Tibial nerve (tissue), 4 donors: ENCODE data around the gene KCNMA1. TPM values are rescaled to one million over a fixed set of nuclear protein-coding genes. Genes with fewer than 3 reads are reported as not detected.
A peak's percentile ranks its signal among the peaks of the same experiment; 100 is the strongest.

Source experiments
- DNase-seq, 2 donors: peaks; one replicate each; pipeline ENCODE4 v3.0.0-alpha.2; 2019; ENCODE audit warnings: low spot score in 2 of 2
- H3K27ac ChIP-seq, 4 donors: fragments of 200-600 bp; sonication (generic) in 3 of 4; one replicate each; pipeline ENCODE4 v1.5.1; 2017 to 2019; ENCODE audit warnings: mild to moderate bottlenecking in 1 of 4
- H3K27me3 ChIP-seq, 2 donors: fragments of 200-600 bp; sonication (generic) in 1 of 2; one replicate each; pipeline versions ENCODE4 v1.5.1 to v1.6.0; 2017 to 2019
- H3K36me3 ChIP-seq, 3 donors: fragments of 200-600 bp; sonication (generic); one replicate each; pipeline ENCODE4 v1.5.1; 2018 to 2019
- H3K4me1 ChIP-seq, 4 donors: fragments of 200-600 bp; sonication (generic) in 3 of 4; one replicate each; pipeline ENCODE4 v1.5.1; 2017 to 2019
- H3K4me3 ChIP-seq, 4 donors: fragments of 200-600 bp; sonication (generic) in 3 of 4; one replicate each; pipeline ENCODE4 v1.5.1; 2017 to 2019; ENCODE audit warnings: mild to moderate bottlenecking in 1 of 4, moderate library complexity in 1 of 4
- H3K9me3 ChIP-seq, 4 donors: fragments of 200-600 bp; sonication (generic) in 3 of 4; one replicate each; pipeline ENCODE4 v1.5.1; 2017 to 2019
- CTCF ChIP-seq, 5 experiments: fragments of 200-600 bp in 3 of 5; fragments of 450-650 bp in 2 of 5; sonication (generic) in 3 of 5; IDR thresholded peaks; one replicate each; pipeline ENCODE4 v1.5.1; 2016 to 2019; ENCODE audit warnings: antibody characterized with exemption in 5 of 5, mild to moderate bottlenecking in 3 of 5, moderate library complexity in 2 of 5
- EP300 ChIP-seq, 2 donors: sonication (generic); formaldehyde crosslinking; IDR thresholded peaks; one replicate each; pipeline ENCODE4 v1.6.1; 2017; ENCODE audit warnings: antibody characterized with exemption in 2 of 2, mild to moderate bottlenecking in 1 of 2
- POLR2A ChIP-seq, 2 donors: fragments of 450-650 bp; IDR thresholded peaks; one replicate each; pipeline ENCODE4 v1.6.1; 2017; ENCODE audit warnings: antibody characterized with exemption in 2 of 2, mild to moderate bottlenecking in 2 of 2, moderate library complexity in 2 of 2
- WGBS, 2 donors: methylation state at CpG; one replicate each; pipeline ENCODE4 v1.1.5; 2018; 5-methylcytosine and 5-hydroxymethylcytosine counted together
- total RNA-seq, 4 donors: library from RNA; depleted of rRNA; stranded (reverse); fragments of >200 nt; gene quantifications; one replicate each; pipeline ENCODE4 v1.1.0, GENCODE V29; 2016

KCNMA1 gene
- total RNA-seq, 4 donors from 2014 or later: 10.2 to 19.9 (median 13.7) TPM

DNA sequence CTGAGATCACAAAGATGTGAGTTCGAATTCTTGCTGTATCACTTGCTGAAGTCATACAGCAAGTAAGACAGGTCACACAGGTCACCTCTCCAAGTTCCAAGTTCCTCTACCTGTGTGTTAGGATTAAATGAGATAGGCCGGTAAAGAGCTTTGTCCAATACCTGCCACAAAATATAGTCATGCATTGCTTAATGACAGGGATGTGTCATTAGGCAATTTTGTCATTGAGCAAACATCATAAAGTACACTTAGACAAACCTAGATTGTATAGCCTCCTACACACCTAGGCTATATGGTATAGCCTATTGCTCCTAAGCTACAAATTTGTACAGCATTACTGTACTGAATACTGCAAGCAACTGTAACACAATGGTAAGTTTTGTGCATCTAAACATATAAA is 469.4 kb downstream of the KCNMA1 start:
- no peaks in the 10 kb centered on the region for H3K27me3 ChIP-seq
- no peaks in the 10 kb centered on the region for H3K36me3 ChIP-seq
- no peak overlapping the region for H3K4me3 ChIP-seq
- TF ChIP-seq EP300 (IDR thresholded peaks at IDR 0.05) (no peak), CTCF (IDR thresholded peaks at IDR 0.05) (no peak), POLR2A (IDR thresholded peaks at IDR 0.05) (no peak)
- no peak overlapping the region for H3K27ac ChIP-seq
- no peak for DNase-seq
- H3K9me3 ChIP-seq: no peaks in the 10 kb centered on the region
- peaks cover 0 to 8% (median 2%) of the 10 kb centered on the region in 4 donors for H3K4me1 ChIP-seq
- WGBS, 2 donors: 93 to 98% methylated on average over 2 of the region's 2 CpGs

- Histone ChIP-seq H3K4me3 (no peak overlapping the region), H3K9me3 (no peaks in the 10 kb centered on the region), H3K36me3 (no peaks in the 10 kb centered on the region), H3K27ac (peak overlapping the region in 1 of 4 donors; percentile 44), H3K27me3 (no peaks in the 10 kb centered on the region), H3K4me1 (peaks cover 0 to 19% (median 2%) of the 10 kb centered on the region in 4 donors)
- 16 to 20% methylated on average over 13 of the region's 13 CpGs for WGBS, 2 donors
- peak in 1 of 2 donors; percentile 65 for DNase-seq
- TF ChIP-seq CTCF (IDR thresholded peaks at IDR 0.05) (peak; percentile 65 to 77 (median 71)), POLR2A (IDR thresholded peaks at IDR 0.05) (no peak)
Observed at GRCh38 chr10:77165445-77166208, 472.0 kb downstream of the KCNMA1 start.

- no peaks in the 10 kb centered on the region for H3K27me3 ChIP-seq
- H3K9me3 ChIP-seq: no peaks in the 10 kb centered on the region
- H3K36me3 ChIP-seq: no peaks in the 10 kb centered on the region
- H3K4me3 ChIP-seq: no peak overlapping the region
- DNase-seq: no peak
- peaks cover 0 to 21% (median 2%) of the 10 kb centered on the region in 4 donors for H3K4me1 ChIP-seq
- WGBS, 2 donors: 39 to 47% methylated on average over 5 of the region's 5 CpGs
- TF ChIP-seq POLR2A (IDR thresholded peaks at IDR 0.05): no peak
- no peak for TF ChIP-seq CTCF (IDR thresholded peaks at IDR 0.05)
- TF ChIP-seq EP300 (IDR thresholded peaks at IDR 0.05): no peak
- peak overlapping the region in 1 of 4 donors; percentile 32 for H3K27ac ChIP-seq
Observed at GRCh38 chr10:77164616-77165311, 472.8 kb downstream of the KCNMA1 start.

DNA sequence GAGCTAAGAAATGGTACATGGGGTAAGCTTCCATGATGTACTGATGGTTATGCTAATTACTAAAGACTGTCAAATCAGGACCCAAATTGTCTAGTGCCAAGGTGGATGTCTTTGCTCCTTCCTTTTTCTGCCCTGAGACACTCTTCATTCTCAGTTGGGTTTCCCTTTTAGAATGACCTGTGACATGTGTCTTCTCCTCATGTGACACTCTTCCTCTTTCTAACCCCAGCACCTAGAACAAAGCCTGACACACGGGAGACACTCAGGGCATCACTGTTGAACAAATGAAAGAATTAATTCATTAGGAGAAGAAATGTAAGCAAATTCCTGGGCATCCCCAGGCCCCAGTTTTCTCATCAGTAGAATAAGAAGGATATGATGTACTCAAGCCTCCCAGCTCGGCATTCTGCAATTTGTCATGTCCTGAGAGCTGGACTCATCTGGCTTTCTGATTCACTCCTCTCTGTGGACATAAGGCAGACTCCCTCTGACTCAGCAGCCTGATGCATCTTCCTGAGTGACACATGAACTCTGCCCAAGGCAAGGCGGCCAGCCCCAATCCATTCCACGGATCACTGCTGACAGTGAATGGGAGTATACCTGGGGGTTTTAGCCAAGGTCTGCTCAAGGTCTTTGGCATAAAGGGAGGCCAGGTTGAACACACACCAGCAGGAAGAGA is 473.8 kb downstream of the KCNMA1 start:
- Histone ChIP-seq H3K36me3 (no peaks in the 10 kb centered on the region), H3K27ac (no peak overlapping the region)
- 70 to 77% methylated on average over 4 of the region's 4 CpGs for WGBS, 2 donors

GRCh38 chr10:77162697-77163096 is 474.9 kb downstream of the KCNMA1 start:
- Histone ChIP-seq H3K27me3 (no peaks in the 10 kb centered on the region), H3K4me3 (no peak overlapping the region), H3K4me1 (peaks cover 0 to 30% (median 4%) of the 10 kb centered on the region in 4 donors), H3K36me3 (no peaks in the 10 kb centered on the region), H3K9me3 (no peaks in the 10 kb centered on the region), H3K27ac (no peak overlapping the region)
- no peak for DNase-seq
- TF ChIP-seq EP300 (IDR thresholded peaks at IDR 0.05) (no peak), POLR2A (IDR thresholded peaks at IDR 0.05) (no peak), CTCF (IDR thresholded peaks at IDR 0.05) (no peak)
- WGBS, 2 donors: 87 to 90% methylated on average over 4 of the region's 4 CpGs

More for the DNA sequence above, 473.8 kb downstream of the KCNMA1 start:
- Histone ChIP-seq H3K4me3 (no peak overlapping the region), H3K9me3 (no peaks in the 10 kb centered on the region), H3K4me1 (peaks cover 0 to 30% (median 4%) of the 10 kb centered on the region in 4 donors), H3K27me3 (no peaks in the 10 kb centered on the region)
- peak in 1 of 2 donors; percentile 36 for DNase-seq
- TF ChIP-seq POLR2A (IDR thresholded peaks at IDR 0.05) (no peak), EP300 (IDR thresholded peaks at IDR 0.05) (no peak)
